ENCODE results near the gene RFC4.
A peak's percentile ranks its signal among the peaks of the same experiment; 100 is the strongest.

Gene RFC4

DNA sequence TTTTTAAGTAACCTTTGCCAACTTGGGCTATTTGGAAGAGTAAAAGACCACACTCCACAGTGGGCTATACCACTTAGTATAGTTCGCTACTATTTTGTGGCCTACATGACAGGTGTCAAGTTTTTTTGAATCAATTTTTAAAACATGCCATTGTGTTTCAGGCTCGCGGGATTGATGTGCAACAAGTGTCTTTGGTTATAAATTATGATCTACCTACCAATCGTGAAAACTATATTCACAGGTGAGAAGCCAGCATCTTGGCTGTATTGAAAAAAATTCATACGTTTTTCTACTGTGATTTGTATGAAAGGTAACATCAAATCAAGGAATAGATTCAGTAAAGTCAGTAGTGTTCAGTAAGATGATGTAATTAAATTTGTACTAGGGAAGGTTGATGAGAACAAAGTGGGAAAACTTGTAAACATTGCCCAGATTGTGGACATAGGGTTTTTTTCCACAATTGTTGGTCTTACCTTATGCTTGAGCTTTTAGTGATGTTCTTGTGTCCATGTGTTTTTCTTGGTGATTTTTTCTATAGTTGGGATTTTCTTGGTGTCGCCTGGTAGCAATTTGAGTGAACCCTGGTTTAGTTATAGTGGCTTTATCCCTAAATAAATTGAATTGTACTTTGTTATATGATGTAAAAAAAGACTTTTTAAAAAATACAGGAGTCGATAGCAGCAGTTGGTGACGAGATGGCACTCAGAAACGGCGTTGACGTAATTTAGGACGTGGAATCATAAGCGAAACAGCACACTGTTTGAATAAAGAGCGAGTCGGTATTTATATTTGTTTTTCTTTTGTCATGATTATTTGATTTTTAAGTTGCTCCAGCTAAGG lies 18.4 kb downstream of the RFC4 start:
- no peak for ATAC-seq
- TF ChIP-seq, protein P1, sequence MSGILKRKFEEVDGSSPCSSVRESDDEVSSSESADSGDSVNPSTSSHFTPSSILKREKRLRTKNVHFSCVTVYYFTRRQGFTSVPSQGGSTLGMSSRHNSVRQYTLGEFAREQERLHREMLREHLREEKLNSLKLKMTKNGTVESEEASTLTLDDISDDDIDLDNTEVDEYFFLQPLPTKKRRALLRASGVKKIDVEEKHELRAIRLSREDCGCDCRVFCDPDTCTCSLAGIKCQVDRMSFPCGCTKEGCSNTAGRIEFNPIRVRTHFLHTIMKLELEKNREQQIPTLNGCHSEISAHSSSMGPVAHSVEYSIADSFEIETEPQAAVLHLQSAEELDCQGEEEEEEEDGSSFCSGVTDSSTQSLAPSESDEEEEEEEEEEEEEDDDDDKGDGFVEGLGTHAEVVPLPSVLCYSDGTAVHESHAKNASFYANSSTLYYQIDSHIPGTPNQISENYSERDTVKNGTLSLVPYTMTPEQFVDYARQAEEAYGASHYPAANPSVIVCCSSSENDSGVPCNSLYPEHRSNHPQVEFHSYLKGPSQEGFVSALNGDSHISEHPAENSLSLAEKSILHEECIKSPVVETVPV (CRISPR knock-in tag; IDR thresholded peaks at IDR 0.05) = no peak
- TF ChIP-seq ESRRG (CRISPR knock-in tag; IDR thresholded peaks at IDR 0.05) = 0 out of 2 replicates have a peak, but pooled peaks have one; percentile 2
- TF ChIP-seq ZFP30 (CRISPR knock-in tag; IDR thresholded peaks at IDR 0.05) = no peak

DNA sequence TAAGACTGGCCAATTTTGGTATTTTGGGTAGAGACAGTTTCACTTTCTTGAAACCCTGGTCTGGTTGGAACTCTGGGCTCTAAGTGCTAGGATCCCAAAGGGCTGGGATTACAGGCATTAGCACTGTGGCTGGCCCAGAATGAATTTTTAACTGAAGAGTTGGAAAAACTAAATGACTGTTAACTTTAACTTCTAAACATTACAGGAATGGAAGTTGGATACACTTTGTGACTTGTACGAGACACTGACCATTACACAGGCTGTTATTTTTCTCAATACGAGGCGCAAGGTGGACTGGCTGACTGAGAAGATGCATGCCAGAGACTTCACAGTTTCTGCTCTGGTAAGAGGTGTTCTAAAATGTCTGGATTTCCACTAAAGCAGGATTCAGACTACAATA lies 19.4 kb downstream of the RFC4 start:
- TF ChIP-seq, protein P2, sequence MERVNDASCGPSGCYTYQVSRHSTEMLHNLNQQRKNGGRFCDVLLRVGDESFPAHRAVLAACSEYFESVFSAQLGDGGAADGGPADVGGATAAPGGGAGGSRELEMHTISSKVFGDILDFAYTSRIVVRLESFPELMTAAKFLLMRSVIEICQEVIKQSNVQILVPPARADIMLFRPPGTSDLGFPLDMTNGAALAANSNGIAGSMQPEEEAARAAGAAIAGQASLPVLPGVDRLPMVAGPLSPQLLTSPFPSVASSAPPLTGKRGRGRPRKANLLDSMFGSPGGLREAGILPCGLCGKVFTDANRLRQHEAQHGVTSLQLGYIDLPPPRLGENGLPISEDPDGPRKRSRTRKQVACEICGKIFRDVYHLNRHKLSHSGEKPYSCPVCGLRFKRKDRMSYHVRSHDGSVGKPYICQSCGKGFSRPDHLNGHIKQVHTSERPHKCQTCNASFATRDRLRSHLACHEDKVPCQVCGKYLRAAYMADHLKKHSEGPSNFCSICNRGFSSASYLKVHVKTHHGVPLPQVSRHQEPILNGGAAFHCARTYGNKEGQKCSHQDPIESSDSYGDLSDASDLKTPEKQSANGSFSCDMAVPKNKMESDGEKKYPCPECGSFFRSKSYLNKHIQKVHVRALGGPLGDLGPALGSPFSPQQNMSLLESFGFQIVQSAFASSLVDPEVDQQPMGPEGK (CRISPR knock-in tag; IDR thresholded peaks at IDR 0.05; ENCODE audit: borderline replicate concordance) = no peak
- TF ChIP-seq ISL1 (CRISPR knock-in tag; IDR thresholded peaks at IDR 0.05) (no peak), RARB (CRISPR knock-in tag; IDR thresholded peaks at IDR 0.05) (no peak), CSDC2 (CRISPR knock-in tag; IDR thresholded peaks at IDR 0.05) (no peak), ZFP30 (CRISPR knock-in tag; IDR thresholded peaks at IDR 0.05) (no peak), ZNF565 (CRISPR knock-in tag; conservative IDR thresholded peaks at IDR 0.05; ENCODE audit: low read depth) (no peak), TOX (CRISPR knock-in tag; IDR thresholded peaks at IDR 0.05; ENCODE audit: borderline replicate concordance) (no peak), ZNF8 (CRISPR knock-in tag; IDR thresholded peaks at IDR 0.05) (no peak), TCF4 (CRISPR knock-in tag; IDR thresholded peaks at IDR 0.05; ENCODE audit: borderline replicate concordance) (no peak), ZNF70 (CRISPR knock-in tag; IDR thresholded peaks at IDR 0.05) (no peak), PPARA (CRISPR knock-in tag; IDR thresholded peaks at IDR 0.05; ENCODE audit: borderline replicate concordance) (no peak), GLIS3 (CRISPR knock-in tag; IDR thresholded peaks at IDR 0.05) (no peak)
- TF ChIP-seq, protein P3, sequence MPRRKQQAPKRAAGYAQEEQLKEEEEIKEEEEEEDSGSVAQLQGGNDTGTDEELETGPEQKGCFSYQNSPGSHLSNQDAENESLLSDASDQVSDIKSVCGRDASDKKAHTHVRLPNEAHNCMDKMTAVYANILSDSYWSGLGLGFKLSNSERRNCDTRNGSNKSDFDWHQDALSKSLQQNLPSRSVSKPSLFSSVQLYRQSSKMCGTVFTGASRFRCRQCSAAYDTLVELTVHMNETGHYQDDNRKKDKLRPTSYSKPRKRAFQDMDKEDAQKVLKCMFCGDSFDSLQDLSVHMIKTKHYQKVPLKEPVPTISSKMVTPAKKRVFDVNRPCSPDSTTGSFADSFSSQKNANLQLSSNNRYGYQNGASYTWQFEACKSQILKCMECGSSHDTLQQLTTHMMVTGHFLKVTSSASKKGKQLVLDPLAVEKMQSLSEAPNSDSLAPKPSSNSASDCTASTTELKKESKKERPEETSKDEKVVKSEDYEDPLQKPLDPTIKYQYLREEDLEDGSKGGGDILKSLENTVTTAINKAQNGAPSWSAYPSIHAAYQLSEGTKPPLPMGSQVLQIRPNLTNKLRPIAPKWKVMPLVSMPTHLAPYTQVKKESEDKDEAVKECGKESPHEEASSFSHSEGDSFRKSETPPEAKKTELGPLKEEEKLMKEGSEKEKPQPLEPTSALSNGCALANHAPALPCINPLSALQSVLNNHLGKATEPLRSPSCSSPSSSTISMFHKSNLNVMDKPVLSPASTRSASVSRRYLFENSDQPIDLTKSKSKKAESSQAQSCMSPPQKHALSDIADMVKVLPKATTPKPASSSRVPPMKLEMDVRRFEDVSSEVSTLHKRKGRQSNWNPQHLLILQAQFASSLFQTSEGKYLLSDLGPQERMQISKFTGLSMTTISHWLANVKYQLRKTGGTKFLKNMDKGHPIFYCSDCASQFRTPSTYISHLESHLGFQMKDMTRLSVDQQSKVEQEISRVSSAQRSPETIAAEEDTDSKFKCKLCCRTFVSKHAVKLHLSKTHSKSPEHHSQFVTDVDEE (CRISPR knock-in tag; IDR thresholded peaks at IDR 0.05) = no peak
- TF ChIP-seq, protein P1 (CRISPR knock-in tag; IDR thresholded peaks at IDR 0.05) = no peak
- TF ChIP-seq, protein P4, sequence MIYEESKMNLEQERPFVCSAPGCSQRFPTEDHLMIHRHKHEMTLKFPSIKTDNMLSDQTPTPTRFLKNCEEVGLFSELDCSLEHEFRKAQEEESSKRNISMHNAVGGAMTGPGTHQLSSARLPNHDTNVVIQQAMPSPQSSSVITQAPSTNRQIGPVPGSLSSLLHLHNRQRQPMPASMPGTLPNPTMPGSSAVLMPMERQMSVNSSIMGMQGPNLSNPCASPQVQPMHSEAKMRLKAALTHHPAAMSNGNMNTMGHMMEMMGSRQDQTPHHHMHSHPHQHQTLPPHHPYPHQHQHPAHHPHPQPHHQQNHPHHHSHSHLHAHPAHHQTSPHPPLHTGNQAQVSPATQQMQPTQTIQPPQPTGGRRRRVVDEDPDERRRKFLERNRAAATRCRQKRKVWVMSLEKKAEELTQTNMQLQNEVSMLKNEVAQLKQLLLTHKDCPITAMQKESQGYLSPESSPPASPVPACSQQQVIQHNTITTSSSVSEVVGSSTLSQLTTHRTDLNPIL (CRISPR knock-in tag; IDR thresholded peaks at IDR 0.05; ENCODE audit: low read depth) = no peak
- TF ChIP-seq, protein P5, sequence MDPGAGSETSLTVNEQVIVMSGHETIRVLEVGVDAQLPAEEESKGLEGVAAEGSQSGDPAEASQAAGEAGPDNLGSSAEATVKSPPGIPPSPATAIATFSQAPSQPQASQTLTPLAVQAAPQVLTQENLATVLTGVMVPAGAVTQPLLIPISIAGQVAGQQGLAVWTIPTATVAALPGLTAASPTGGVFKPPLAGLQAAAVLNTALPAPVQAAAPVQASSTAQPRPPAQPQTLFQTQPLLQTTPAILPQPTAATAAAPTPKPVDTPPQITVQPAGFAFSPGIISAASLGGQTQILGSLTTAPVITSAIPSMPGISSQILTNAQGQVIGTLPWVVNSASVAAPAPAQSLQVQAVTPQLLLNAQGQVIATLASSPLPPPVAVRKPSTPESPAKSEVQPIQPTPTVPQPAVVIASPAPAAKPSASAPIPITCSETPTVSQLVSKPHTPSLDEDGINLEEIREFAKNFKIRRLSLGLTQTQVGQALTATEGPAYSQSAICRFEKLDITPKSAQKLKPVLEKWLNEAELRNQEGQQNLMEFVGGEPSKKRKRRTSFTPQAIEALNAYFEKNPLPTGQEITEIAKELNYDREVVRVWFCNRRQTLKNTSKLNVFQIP (CRISPR knock-in tag; IDR thresholded peaks at IDR 0.05; ENCODE audit: borderline replicate concordance, low read depth) = no peak
- ATAC-seq = no peak

DNA sequence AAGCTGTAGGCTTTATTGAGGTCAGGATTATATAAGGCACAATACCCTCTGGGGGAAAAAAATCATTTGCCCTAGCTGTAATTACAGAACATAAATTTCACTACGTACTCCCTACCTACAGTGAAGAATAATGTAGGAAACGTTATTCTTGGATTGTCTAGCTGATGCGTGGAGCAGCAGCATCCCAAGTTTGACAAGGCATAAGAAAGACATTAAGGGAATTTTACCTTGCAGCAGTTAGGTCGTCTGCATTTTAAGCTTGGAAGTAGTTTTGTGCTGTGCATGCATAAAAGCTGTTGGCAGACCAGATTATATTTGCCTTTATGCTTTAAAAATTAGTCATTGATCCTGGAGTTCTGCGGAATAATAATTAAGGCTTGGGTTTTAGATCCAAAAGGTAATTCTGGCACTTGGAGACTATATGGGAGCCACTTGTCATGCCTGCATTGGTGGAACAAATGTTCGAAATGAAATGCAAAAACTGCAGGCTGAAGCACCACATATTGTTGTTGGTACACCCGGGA lies 20.7 kb downstream of the RFC4 start:
- TF ChIP-seq ZC3H10 (CRISPR knock-in tag; IDR thresholded peaks at IDR 0.05) = no peak
- TF ChIP-seq, protein P2 (CRISPR knock-in tag; IDR thresholded peaks at IDR 0.05; ENCODE audit: borderline replicate concordance) = no peak
- no peak for TF ChIP-seq GLIS3 (CRISPR knock-in tag; IDR thresholded peaks at IDR 0.05)
- TF ChIP-seq OSR1 (CRISPR knock-in tag; IDR thresholded peaks at IDR 0.05) = no peak
- TF ChIP-seq, protein P4 (CRISPR knock-in tag; IDR thresholded peaks at IDR 0.05; ENCODE audit: low read depth) = no peak
- no peak for TF ChIP-seq ZNF565 (CRISPR knock-in tag; conservative IDR thresholded peaks at IDR 0.05; ENCODE audit: low read depth)
- TF ChIP-seq ISL1 (CRISPR knock-in tag; IDR thresholded peaks at IDR 0.05) = no peak
- no peak for TF ChIP-seq CSDC2 (CRISPR knock-in tag; IDR thresholded peaks at IDR 0.05)
- ATAC-seq = no peak
